ENCODE measurements around the gene FOXK2.
A peak's percentile ranks its signal among the peaks of the same experiment; 100 is the strongest.

FOXK2 gene

DNA sequence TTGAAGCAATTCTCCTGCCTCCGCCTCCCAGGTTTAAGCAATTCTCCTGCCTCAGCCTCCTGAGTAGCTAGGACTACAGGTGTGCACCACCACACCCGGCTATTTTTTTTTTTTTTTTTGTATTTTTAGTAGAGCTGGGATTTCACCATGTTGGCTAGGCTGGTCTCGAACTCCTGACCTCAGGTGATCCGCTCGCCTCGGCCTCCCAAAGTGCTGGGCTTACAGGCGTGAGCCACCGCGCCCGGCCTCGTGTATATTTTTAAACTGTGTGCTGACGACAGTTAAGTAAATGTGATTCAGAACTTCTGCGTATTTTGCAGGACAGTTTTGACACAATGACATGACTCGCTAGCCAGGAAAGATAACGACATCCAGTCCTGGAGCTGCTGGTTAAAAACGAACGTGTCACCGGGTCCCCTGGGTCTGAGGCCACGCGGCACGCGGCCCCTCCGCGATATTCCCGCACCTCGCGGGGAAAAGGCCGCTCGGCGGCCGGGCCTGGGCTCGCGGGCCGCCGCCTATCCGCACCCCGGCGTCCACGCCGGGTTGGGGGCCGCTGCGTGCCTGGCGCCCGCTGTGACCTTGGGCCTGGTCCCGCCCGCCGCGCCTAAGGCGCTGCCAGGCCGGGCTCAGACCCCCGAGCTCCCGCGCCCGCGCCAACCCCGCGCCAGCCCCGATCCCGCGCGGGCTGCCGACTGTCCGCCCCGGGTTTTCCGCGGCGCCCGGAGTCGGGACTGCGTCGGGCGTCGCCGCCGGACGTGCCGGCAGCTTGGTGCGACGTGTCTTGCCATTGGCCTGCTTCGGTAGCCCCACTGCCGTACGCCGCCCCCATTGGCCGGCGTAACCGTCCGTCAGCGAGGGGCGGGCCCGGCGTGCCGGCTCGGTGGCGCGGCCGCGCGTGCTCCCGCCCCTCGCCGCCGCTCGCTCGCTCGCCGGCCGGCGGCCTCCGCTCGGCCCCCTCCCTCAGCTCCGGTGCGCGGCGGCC, at the start of gene FOXK2:
Gene FOXK2 (plus strand): TSS at position 907 of the 985 bp plus-strand sequence. CDS start 157 bp downstream, outside the sequence.
- DNase-seq (ENCODE audit: low read depth in 1 of 2, low spot score in 1 of 2), result peak; percentile 97 to 99
- TF ChIP-seq JUND (IDR thresholded peaks at IDR 0.05; ENCODE audit: low read depth), result no peak
- in situ Hi-C loops (cut with HindIII; ENCODE audit: low pct_unique_long_range_greater_than_20kb, low sequenced_read_pairs), result no loop called here

DNA sequence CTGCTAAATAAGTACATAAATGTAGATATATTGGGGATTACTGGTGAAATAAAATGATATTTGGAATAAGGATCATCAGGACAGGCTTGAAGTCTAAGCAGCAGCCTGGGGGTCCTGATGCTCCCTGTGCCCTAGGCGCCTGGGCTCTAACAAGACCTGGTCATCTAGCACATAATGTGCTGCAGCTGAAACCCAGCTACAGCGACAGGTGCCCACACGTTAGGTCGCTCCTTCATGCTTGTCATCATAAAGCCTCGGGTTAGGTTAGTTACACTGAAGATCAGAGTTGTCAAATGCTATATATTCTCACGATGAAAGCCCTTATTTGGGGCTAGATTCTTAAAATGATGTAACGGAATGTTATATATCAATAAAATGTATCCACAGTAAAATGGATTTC, 49.5 kb upstream of the FOXK2 start:
- no peak for TF ChIP-seq JUND (IDR thresholded peaks at IDR 0.05; ENCODE audit: low read depth)
- in situ Hi-C loops (cut with HindIII; ENCODE audit: low pct_unique_long_range_greater_than_20kb, low sequenced_read_pairs), result no loop called here
- DNase-seq (ENCODE audit: low read depth in 1 of 2, low spot score in 1 of 2), result no peak

DNA sequence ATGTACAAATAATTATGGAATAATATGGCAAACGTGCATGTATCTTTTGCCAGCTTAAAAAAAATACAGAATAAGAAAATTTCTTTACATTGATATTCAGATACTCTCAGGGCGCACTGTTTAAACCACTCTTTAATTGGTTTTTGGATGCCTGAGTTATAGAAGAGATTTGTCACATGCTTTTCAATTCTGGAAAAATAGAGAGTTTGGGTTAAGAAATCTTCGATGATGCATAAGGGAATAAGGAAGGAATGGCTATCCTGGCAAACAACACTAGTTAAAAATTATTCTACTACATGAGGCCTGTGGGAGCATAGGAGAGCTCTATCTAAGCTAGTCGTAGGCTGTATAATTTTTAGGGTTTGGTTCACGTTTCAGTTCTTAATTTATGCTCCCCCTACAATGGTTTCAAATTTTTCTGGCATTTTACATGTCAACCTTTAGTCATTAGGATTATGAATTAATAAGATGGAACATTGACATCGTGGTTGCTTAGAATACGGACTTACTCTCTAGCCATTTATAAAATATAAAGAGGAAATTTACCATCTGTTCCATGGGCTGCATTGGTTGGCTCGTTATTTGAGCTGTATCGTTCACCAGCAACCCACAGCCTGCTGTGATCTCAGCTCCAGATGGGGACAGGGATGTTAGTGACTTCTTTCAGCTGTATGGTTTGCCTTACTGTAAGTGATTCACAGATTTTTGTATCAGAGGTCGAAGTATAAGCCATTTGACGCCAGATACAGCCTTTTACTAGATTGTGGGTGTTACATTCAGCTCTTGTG, 45.1 kb upstream of the FOXK2 start:
- in situ Hi-C loops (cut with HindIII; ENCODE audit: low pct_unique_long_range_greater_than_20kb, low sequenced_read_pairs), result no loop called here

DNA sequence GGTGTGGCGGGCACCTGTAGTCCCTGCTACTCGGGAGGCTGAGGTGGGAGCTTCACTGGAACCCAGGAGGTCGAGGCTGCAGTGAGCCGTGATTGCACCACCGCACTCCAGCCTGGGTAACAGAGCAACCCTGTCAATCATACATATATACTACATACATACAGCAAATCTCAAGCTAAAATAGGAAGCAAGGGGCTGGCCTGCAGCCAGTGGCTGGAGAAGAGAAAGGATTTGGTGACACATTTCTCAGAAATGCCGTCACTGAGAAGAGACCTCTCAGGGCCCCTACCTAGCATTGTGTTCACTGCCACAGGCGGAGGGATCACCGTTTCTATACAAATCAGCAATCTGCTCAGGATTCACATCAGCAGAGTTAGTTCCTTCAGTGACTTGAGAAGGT, 44.1 kb upstream of the FOXK2 start:
- DNase-seq (ENCODE audit: low read depth in 1 of 2, low spot score in 1 of 2), result no peak
- in situ Hi-C loops (cut with HindIII; ENCODE audit: low pct_unique_long_range_greater_than_20kb, low sequenced_read_pairs), result no loop called here
- no peak for TF ChIP-seq JUND (IDR thresholded peaks at IDR 0.05; ENCODE audit: low read depth)

More for the DNA sequence above, 45.1 kb upstream of the FOXK2 start:
- no peak for DNase-seq (ENCODE audit: low read depth in 1 of 2, low spot score in 1 of 2)
- TF ChIP-seq JUND (IDR thresholded peaks at IDR 0.05; ENCODE audit: low read depth), result no peak

DNA sequence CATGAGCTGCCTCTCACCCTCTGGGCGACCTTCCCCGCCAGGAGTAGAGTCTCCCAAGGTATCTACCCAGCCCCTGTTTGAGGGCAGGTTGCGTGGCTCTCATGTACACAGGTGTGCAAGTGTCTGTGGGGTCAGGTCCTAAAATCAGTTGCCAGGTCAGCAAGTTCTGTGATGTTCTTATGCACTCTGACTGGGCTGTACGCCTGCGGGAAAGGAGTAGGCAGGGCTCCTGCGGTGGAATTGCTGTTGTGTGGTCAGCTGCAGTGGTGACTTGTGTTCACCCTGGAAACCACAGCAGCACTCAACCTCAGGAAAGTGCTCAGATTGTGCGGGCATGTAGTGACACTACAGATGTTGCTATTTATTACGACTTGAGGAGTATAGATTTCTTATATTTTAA, 41.6 kb upstream of the FOXK2 start:
- no peak for DNase-seq (ENCODE audit: low read depth in 1 of 2, low spot score in 1 of 2)
- no peak for TF ChIP-seq JUND (IDR thresholded peaks at IDR 0.05; ENCODE audit: low read depth)
- in situ Hi-C loops (cut with HindIII; ENCODE audit: low pct_unique_long_range_greater_than_20kb, low sequenced_read_pairs), result no loop called here

DNA sequence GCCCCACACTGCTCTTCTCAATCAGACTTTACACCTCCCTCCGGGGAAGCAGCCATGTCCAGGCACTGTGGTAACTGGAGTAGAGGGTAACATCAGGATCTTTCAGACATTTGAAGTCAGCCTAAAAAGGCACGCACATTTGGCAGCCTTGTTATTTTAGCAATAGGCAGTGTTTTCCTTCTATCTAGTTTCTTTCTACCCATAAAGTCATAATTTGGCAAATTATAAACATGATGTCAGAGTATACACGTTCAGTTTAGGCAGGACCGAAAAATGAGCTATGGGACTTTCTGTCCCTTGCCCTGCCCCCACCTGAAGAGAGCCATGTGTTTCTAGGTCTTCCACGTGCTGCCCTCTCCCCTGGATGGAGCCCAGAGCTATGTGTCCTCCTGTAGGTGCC, 39.9 kb upstream of the FOXK2 start:
- TF ChIP-seq JUND (IDR thresholded peaks at IDR 0.05; ENCODE audit: low read depth), result no peak
- DNase-seq (ENCODE audit: low read depth in 1 of 2, low spot score in 1 of 2), result no peak
- in situ Hi-C loops (cut with HindIII; ENCODE audit: low pct_unique_long_range_greater_than_20kb, low sequenced_read_pairs), result no loop called here

DNA sequence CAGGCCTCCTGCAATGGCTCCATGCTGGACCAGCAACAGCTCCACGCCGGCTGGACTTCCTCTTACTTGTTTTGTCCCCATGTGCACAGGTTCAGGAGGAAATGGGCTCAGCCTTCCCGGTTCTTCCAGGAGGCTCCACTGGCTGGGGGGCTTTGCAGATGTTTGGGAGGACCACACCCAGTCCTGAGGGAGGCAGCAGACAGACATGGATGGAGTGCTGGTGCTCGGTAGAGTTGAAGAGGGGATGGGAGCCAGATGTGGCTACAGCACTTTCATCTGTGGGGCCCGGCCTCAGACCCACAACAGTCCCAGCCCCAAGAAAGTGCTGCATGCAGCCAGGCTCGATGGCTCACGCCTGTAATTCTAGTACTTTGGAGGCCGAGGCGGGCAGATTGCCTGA, 39.2 kb upstream of the FOXK2 start:
- DNase-seq (ENCODE audit: low read depth in 1 of 2, low spot score in 1 of 2), result no peak
- no peak for TF ChIP-seq JUND (IDR thresholded peaks at IDR 0.05; ENCODE audit: low read depth)
- in situ Hi-C loops (cut with HindIII; ENCODE audit: low pct_unique_long_range_greater_than_20kb, low sequenced_read_pairs), result no loop called here

DNA sequence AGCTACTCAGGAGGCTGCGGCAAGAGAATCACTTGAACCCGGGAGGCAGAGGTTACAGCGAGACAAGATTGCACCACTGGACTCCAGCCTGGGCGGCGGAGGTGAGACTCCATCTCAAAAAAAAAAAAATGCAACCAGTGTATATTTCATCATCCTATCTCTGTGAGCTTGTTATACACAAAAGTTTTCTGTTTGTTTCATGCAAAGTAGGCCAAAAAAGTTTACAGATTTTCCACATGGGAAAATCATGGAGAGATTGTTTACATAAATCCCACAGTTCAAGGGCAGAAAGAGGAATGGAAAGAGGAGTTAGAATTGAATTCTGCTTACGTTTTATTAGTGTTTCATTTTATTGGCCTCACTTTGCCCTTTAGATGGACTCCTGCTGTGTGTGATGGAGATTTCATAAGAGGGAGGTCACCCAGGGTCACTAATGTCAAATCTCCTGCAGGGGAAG, 36.3 kb upstream of the FOXK2 start:
- DNase-seq (ENCODE audit: low read depth in 1 of 2, low spot score in 1 of 2), result no peak

DNA sequence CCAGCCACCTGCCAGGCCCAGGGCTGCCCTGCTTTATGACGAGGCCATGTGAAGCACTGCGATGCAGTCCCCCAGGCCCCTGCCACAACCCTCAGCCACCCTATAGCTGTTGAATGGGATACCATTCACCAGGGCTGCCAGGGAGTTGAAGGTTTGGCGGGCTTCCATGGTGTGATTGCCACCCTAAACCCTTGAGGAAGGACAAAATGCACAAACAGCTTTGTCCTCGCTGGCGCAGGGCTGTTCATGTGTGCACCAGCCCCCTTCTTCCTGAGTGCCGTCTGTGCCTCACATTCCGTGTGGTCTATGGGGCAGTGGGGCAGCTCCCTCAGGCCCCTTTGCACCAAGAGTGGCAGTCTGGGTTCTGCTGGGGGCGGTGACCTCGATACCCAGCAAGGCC, 35.7 kb upstream of the FOXK2 start:
- in situ Hi-C loops (cut with HindIII; ENCODE audit: low pct_unique_long_range_greater_than_20kb, low sequenced_read_pairs), result no loop called here
- no peak for TF ChIP-seq JUND (IDR thresholded peaks at IDR 0.05; ENCODE audit: low read depth)
- no peak for DNase-seq (ENCODE audit: low read depth in 1 of 2, low spot score in 1 of 2)

More for the DNA sequence above, 36.3 kb upstream of the FOXK2 start:
- in situ Hi-C loops (cut with HindIII; ENCODE audit: low pct_unique_long_range_greater_than_20kb, low sequenced_read_pairs), result no loop called here
- no peak for TF ChIP-seq JUND (IDR thresholded peaks at IDR 0.05; ENCODE audit: low read depth)

DNA sequence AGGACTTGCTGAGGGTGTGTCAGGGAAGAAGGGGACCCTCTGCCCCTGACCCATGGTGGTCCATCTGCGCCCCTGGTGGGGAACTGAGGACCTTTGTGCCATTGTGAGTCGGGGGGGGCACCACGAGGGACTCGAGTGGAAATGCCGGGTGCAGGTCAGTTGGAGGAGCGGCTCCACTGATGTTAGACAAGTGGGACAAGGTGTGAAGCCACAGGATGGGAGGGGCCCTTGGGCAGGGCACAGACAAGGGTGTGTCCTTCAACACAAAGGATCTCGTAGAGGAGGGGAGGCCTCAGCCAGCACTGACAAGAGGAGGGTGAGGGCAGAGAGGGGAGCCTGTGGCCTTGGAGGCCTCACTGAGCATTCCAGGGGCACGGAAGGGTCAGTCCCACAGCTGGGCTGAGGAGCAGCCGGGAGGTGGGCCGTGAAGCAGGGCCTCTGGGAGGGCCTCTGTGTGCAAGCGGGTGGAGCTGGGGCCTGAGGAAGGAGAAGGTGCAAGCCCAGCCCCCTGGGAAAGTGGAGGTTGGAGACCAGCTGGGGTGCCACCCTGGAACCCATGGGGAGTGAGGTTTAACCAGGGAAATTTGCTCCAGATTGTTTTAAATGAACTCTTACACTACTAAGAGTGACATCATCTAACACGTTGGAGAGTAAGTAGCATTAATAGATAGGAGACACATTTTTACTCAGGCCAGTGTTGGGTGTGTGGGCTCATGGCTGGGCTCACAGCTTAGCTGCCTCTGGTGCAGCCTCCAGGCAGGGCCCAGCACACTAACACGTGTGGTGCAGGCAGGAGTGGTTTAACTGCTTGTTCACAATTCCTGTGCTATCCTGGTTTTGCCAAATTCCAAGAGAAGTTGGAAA, 33.1 kb upstream of the FOXK2 start:
- no peak for TF ChIP-seq JUND (IDR thresholded peaks at IDR 0.05; ENCODE audit: low read depth)
- no peak for DNase-seq (ENCODE audit: low read depth in 1 of 2, low spot score in 1 of 2)
- in situ Hi-C loops (cut with HindIII; ENCODE audit: low pct_unique_long_range_greater_than_20kb, low sequenced_read_pairs), result no loop called here

DNA sequence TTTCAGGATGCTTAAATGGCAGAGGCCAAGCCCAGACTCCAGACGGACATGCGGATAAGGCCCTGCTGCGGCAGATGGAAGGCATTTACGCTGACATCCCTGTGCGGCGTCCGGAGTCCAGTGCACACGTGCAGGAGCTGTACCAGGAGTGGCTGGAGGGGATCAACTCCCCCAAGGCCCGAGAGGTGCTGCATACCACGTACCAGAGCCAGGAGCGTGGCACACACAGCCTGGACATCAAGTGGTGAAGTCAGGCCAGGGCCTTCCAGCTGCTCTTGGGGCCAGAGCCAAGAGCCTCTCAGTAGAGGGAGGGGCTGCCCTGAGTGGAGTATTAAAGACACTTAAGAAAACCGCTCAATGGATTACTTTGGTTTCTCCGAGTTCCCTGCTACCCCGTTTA, 31.6 kb upstream of the FOXK2 start:
- in situ Hi-C loops (cut with HindIII; ENCODE audit: low pct_unique_long_range_greater_than_20kb, low sequenced_read_pairs), result no loop called here
- no peak for DNase-seq (ENCODE audit: low read depth in 1 of 2, low spot score in 1 of 2)
- TF ChIP-seq JUND (IDR thresholded peaks at IDR 0.05; ENCODE audit: low read depth), result no peak

DNA sequence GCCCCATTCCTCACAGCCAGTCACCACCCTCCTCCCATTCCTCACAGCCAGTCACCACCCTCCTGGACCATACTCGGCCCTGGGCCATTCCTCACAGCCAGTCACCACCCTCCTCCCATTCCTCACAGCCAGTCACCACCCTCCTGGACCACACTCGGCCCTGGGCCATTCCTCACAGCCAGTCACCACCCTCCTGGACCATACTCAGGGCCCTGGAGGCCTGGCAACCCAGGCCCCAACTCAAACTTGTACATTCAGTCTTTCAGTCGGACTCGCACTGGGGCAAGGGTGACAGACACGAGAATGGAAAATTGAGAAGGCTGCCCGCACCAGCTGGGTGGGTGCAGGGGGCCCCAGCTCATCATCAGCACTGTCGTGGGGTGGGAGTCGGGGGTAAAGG, 30.4 kb upstream of the FOXK2 start:
- in situ Hi-C loops (cut with HindIII; ENCODE audit: low pct_unique_long_range_greater_than_20kb, low sequenced_read_pairs), result no loop called here
- no peak for TF ChIP-seq JUND (IDR thresholded peaks at IDR 0.05; ENCODE audit: low read depth)
- DNase-seq (ENCODE audit: low read depth in 1 of 2, low spot score in 1 of 2), result no peak

Data from T47D (cell line).